ENCODE results near the gene ZC3H12A. TPM values are rescaled to one million over a fixed set of nuclear protein-coding genes. Genes with fewer than 3 reads are reported as not detected.
"Not testable (repeated sequence)": the region's sequence is repeated elsewhere in the genome, so short reads cannot be mapped to it uniquely, and the experiment has no call there.

Gene ZC3H12A
- total RNA-seq, 2 donors from 2014 or later, result 6.4 to 13.7 TPM

DNA sequence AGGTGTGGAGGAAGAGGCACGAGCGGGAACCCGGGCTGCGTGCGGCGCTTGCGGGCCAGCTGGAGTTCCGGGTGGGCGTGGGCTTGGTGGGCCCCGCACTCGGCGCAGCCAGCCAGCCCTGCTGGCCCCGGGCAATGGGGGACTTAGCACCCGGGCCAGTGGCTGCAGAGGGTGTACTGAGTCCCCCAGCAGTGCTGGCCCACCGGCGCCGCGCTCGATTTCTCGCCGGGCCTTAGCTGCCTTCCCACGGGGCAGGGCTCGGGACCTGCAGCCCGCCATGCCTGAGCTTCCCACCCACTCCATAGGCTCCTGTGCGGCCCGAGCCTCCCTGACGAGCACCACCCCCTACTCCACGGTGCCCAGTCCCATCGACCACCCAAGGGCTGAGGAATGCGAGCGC, 43.9 kb downstream of the ZC3H12A start:
- intact Hi-C loops (cut with DNase I); ATAC-seq: not testable (repeated sequence)

DNA sequence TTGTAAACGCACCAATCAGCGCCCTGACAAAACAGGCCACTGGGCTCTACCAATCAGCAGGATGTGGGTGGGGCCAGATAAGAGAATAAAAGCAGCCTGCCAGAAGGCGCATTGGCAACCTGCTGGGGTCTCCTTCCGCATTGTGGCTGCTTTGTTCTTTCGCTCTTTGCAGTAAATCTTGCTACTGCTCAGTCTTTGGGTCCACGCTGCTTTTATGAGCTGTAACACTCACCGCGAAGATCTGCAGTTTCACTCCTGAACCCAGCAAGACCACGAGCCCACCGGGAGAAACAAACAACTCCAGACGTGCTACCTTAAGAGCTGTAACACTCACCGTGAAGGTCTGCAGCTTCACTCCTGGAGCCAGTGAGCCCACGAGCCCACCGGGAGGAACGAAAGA, 44.5 kb downstream of the ZC3H12A start:
- ATAC-seq, result not testable (repeated sequence)

More for the DNA sequence above, 43.9 kb downstream of the ZC3H12A start:
- not testable (repeated sequence) for DNase-seq

DNA sequence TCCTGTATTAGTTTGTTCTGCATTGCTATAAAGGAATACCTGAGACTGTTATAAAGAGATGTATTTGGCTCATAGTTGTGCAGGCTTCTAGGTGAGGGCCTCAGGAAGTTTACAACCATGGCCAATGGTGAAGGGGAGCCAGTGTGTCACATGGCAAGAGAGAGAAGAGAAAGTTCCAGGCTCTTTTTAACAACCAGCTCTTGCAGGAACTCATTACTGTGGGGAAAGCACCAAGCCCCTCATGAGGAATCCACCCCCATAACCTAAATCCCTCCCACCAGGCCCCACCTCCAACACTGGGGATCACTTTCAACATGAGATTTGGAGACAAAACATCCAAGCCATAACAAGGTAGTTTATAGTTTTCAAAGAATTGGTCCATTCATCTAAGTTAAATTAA, 45.2 kb downstream of the ZC3H12A start:
- ATAC-seq (no peak), DNase-seq (no peak)
- intact Hi-C loops (cut with DNase I), result no loop called here

More for the DNA sequence above, 44.5 kb downstream of the ZC3H12A start:
- DNase-seq; intact Hi-C loops (cut with DNase I): not testable (repeated sequence)

DNA sequence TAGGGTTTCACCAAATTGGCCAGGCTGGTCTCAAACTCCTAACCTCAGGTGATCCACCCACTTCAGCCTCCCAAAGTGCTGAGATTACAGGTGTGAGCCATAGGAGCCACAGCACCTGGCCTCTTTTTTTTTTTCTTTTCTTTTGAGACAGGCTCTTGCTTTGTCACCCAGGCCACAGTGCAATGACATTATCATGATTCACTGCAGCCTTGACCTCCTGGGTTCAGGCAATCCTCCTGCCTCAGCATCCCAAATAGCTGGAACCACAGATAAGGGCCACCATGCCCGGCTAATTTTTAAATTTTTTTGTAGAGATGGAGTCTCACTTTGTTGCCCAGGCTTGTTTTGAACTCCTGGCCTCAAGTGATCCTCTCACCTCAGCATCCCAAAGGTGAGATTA, 55.5 kb downstream of the ZC3H12A start:
- ATAC-seq, DNase-seq: not testable (repeated sequence)

DNA sequence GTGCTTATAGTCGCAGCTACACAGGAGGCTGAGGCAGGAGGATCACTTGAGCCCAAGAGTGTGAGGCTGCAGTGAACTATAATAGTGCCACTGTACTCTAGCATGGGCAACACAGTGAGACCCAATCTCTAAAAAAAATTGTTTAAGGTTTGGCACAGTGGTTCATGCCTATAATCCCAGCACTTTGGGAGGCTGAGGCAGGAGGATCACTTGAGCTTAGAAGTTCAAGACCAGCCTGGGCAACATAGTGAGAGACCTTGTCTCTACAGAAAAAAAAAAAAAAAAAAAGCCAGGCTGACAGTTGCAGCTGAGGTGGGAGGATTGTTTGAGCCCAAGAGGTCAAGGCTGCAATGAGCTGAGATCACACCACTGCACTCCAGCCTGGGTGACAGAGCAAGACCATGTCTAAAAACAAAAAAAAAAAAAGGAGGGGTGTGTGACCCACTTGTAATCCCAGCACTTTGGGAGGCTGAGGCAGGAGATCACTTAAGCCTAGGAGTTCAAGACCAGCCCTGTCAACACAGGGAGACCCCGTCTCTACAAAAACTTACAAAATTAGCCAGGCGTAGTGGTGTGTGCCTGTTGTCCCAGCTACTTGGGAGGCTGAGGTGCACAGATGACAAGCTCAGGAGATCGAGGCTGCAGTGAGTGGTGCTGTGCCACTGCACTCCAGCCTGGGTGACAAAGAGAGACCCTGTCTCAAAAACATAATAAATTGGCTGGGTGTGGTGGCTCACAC, 58.2 kb downstream of the ZC3H12A start:
- ATAC-seq; intact Hi-C loops (cut with DNase I); DNase-seq: not testable (repeated sequence)

More for the DNA sequence above, 55.5 kb downstream of the ZC3H12A start:
- intact Hi-C loops (cut with DNase I), result not testable (repeated sequence)

DNA sequence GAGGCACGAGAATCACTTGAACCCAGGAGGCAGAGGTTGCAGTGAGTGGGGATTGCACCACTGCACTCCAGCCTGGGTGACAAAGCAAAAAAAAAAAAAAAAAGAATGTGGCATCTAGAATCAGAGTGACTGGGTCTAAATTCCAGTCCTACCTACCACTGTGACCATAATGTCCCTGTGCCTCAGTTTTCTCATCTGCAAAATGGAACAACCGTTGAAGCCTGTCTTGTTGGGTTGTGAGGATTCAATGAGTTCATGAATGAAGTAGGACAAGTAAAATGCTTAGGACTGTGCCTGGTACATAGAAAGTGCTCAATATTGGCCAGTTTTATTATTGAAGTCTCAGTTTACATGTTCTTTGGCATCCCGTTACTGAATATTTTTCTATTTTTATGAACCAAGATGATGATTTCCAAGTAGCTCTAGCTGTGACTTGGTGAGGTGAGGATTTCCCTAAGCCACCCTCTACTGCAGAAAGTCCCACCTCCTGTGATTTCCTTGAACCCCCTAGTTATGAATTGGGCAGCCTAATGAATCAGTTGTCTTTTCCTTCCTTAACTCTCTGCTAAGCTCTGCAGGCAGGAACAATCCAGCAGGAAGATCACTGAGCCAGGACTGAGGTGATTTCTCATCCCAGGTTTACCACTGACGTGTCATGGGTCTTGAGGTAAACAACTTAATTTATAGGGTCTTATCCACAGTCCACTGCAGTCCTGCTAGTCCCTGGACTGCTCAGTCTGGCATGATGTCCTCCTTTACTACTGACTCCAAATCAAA, 59.1 kb downstream of the ZC3H12A start:
- intact Hi-C loops (cut with DNase I), result no loop called here
- no peak for DNase-seq
- ATAC-seq, result no peak

Small RNA genes lying within 50 kb of the gene (microRNA-seq; reads per million reads assigned to microRNA genes)
- gene MIR5581 (0 to 1.4 reads per million in 2 donors), gene MIR6732 (0 reads per million in 2 donors)

Other genes starting within 250 kb of the ZC3H12A start
- gene MEAF6, start 40.2 kb downstream of the ZC3H12A start, total RNA-seq, result 10 to 100 TPM; 34.6 to 36.4 TPM
- gene SNIP1, start 79.7 kb downstream of the ZC3H12A start, total RNA-seq, result 10 to 100 TPM in 1 of 2 donors, 1 to 10 TPM in 1; 9.9 to 10.2 TPM
- gene DNALI1, start 82.4 kb downstream of the ZC3H12A start, total RNA-seq, result 1 to 10 TPM; 6.2 to 6.3 TPM
- gene GNL2, start 121.4 kb downstream of the ZC3H12A start, total RNA-seq, result 10 to 100 TPM; 21.1 to 34.0 TPM
- 1 to 10 TPM in 1 of 2 donors, under 1 TPM in 1; 0.68 to 1.4 TPM for gene RSPO1, start 160.3 kb downstream of the ZC3H12A start, total RNA-seq
- under 1 TPM; 0.24 to 0.88 TPM for gene CDCA8, start 217.9 kb downstream of the ZC3H12A start, total RNA-seq

Measured in left cardiac atrium (tissue), 4 donors.